ENCODE measurements around the gene PROSER2.

Gene PROSER2

GRCh38 chr10:11813855-11814567 lies 9.1 kb upstream of the PROSER2 start:
- no peak for TF ChIP-seq CTCF (IDR thresholded peaks at IDR 0.05; ENCODE audit: extremely low read depth, missing control alignments)
- DNase-seq (ENCODE audit: low spot score) = no peak

- no peak for DNase-seq (ENCODE audit: low spot score)
- TF ChIP-seq CTCF (IDR thresholded peaks at IDR 0.05; ENCODE audit: extremely low read depth, missing control alignments) = no peak
Measured at GRCh38 chr10:11819027-11819426, 4.1 kb upstream of the PROSER2 start.

- no peak for TF ChIP-seq CTCF (IDR thresholded peaks at IDR 0.05; ENCODE audit: extremely low read depth, missing control alignments)
- DNase-seq (ENCODE audit: low spot score) = no peak
Measured at GRCh38 chr10:11822026-11822756, 965 bp upstream of the PROSER2 start.

GRCh38 chr10:11822809-11823121 lies 391 bp upstream of the PROSER2 start:
- no peak for TF ChIP-seq CTCF (IDR thresholded peaks at IDR 0.05; ENCODE audit: extremely low read depth, missing control alignments)
- no peak for DNase-seq (ENCODE audit: low spot score)

- no peak for DNase-seq (ENCODE audit: low spot score)
- no peak for TF ChIP-seq CTCF (IDR thresholded peaks at IDR 0.05; ENCODE audit: extremely low read depth, missing control alignments)
Measured at GRCh38 chr10:11823989-11824346, 812 bp downstream of the PROSER2 start.

GRCh38 chr10:11824376-11824775 lies 1.2 kb downstream of the PROSER2 start:
- no peak for TF ChIP-seq CTCF (IDR thresholded peaks at IDR 0.05; ENCODE audit: extremely low read depth, missing control alignments)
- DNase-seq (ENCODE audit: low spot score) = no peak

GRCh38 chr10:11824825-11825224 lies 1.7 kb downstream of the PROSER2 start:
- TF ChIP-seq CTCF (IDR thresholded peaks at IDR 0.05; ENCODE audit: extremely low read depth, missing control alignments) = no peak
- DNase-seq (ENCODE audit: low spot score) = no peak
